Glomerular endothelial cell (primary cell): ENCODE results near the gene SNX2. TPM values are rescaled to one million over a fixed set of nuclear protein-coding genes. Genes with fewer than 3 reads are reported as not detected.

Experiments
- DNase-seq: peaks from one replicate; pipeline ENCODE4 v3.0.0-alpha.2; 2011; ENCODE audit warnings: low read depth, low spot score; ENCODE audit errors: extremely low read depth
- total RNA-seq: library from RNA; depleted of rRNA; stranded (reverse); fragments of >200 nt; gene quantifications from 2 replicates; pipeline ENCODE4 v1.2.3, GENCODE V29; 2015

Gene SNX2
- total RNA-seq, 1 donor from 2014 or later = 47.0 TPM

DNA sequence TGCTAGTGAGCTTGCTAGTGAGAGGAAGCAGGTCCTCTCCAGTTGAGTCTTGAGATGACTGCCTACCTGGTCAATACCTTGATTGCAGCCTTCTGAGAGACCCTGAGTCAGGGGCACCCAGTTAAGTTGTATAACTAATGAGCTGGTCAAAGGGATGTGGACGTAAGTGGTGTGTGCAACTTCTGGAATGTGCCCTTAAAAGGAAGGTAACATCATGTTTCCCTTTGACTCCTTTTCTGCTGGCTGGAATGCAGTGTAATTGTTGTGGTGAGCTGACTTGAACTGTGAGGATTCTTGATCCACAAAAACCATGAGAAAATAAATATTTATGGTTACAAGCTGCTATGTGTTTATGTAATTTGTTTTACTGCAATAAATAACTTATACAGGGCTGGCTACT is 2.4 kb upstream of the SNX2 start:
- DNase-seq = no peak

DNA sequence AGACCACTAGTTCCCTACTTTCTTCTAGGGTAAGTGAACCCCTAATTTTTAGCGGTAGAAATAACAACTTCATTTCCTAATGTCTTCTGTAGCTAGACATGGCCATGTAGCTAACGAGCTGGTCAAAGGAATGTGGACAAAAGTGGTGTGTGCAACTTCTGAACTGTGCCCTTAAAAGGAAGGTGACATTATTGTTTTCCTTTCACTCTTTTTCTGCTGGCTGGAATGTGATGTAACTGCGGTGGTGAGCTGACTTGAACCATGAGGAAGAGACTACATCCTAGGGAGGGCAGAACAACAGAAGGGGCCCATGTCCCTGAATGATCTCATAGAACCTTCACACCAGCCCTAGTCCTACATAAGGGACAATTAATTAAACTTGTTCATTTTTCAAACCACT is 1.3 kb upstream of the SNX2 start:
- DNase-seq = no peak

DNA sequence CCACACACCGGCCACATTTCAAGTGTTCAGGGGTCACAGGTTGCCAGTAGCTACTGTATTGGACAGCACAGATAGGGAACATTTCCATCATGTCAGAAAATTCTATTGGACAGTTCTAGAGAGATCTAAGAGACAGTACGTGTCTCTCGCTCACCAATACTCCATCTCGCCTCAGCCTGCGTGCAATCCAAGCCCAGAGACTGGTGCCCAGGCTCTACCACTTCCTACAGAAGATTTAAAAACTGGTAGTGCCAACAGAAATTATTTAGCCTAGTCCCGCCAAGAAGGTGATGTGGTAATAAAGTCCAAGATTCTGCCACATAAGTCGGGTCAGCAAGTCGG is 390 bp upstream of the SNX2 start:
- no peak for DNase-seq

DNA sequence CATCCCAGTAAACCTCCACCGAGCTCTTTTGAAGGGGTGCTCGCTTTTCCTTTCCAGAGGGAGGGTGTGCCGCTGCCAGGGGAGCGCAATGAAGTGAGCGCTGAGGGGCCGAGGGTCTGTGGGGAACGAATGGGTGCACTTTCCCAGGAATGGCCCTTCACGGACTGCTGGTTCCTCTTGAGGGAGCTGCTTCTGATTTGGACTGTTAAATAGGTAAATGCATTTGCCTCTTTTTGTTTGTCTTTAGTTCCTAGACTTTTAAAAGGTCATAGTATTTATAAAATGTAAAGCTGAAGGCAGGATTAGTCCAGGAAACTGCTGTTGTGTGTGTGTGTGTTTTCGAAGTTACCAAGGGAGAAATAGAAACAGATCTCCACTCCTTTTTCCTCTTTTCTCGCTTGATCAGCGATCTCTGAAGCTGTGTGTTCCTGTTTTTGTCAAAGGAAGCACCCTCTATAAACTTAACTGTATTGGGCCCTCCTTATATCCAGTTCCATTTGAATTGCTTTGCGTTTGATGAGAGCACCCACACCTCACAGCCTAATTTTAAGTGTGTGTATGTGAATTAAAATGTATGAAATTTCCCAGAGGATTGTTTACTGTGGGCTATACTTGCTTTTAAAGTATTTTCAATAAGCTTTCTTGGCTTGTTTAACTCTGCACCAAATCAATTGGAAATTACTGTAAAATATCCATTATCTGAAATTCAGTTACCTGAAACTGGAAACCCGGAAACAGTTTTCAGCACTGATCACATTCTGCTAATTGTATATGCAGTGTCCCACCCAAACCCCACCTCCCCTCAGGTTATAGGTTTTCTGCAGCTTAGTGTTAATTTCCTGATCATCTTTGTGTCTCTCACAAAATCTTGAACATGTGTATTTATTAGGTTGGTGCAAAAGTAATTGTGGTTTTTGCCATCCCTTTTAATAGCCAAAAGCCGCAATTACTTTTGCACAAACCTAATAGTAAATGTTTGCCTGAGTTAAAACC is 966 bp downstream of the SNX2 start:
- no peak for DNase-seq

DNA sequence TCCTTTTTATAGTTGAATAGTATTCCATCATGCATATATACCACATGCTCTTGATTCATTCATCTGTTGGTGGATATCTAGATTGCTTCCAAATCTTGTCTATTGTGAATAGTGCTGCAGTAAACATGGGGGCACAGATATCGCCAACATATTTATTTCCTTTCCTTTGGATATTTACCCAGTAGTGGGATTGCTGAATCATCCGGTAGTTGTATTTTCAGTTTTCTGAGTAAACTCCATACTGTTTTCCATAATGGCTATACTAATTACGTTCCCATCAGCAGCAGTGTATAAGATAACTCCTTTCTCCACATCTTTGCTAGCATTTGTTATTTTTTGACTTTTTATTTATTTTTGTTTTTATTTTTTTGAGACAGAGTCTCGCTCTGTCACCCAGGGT is 3.3 kb downstream of the SNX2 start:
- DNase-seq = no peak

DNA sequence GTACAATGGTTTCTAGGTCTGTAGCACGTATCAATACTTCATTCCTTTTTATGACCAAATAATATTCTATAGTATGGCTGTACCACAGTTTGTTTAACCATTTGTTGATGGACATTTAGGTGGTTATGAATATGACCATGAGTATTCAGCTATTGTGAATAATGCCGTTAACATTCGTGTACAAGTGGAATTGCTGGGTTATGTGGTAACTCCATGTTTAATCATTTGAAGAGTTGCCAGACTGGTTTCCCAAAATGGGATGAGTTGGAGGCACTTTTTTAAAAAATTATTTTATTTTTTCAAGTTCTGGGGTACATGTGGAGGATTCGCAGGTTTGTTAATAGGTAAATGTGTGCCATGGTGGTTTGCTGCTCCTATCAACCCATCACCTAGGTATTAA is 4.6 kb downstream of the SNX2 start:
- no peak for DNase-seq

DNA sequence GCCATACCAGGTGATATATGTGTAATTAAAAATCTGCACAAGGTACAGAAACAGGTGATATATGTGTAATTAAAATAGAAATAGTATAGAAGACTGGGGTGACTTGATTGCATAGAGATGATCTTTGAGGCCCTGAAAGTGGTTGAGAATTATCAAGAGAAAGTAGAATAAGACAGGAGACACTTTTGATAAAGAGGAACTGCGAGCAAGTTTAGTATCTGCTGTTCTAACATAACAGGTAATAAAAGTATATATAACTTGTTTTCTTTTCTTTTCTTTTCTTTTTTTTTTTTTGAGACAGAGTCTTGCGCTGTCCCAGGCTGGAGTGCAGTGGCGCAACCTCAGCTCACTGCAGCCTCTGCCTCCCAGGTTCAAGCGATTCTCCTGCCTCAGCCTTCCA is 5.4 kb downstream of the SNX2 start:
- DNase-seq = no peak

DNA sequence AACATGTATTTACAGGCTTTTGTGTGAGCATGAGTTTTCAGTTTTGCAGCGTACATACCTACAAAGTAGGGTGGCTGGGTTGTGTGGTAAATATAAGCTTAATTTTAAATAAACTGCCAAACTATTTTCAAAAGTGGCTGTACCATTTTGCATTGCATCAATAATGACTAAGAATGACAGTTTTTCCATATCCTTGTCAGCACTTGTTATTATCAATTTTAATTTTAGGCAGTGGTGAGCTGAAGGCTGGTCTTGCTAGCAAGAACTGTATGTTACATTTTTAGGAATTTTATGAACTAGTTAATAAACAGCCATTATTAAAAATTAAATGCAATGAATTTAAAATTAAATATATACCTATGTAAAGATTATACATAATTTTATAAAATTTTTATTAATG is 6.6 kb downstream of the SNX2 start:
- DNase-seq = no peak

DNA sequence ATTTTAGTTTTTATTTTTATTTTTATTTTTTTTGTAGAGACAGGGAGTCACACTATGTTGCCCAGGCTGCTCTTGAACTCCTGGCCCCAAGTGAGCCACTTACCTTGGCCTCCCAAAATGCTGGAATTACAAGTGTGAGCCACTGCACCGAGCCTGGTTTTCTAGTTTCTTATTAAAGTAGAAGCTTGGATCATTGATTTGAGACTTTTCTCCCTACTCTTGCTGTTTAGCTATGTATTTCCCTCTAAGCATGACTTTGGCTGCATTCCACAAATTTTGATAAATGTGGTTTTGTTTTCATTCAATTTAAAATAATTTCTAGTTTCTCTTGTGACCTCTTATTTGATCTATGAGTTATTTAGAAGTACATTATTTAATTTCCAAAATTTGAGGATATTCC is 10.4 kb downstream of the SNX2 start:
- DNase-seq = no peak

DNA sequence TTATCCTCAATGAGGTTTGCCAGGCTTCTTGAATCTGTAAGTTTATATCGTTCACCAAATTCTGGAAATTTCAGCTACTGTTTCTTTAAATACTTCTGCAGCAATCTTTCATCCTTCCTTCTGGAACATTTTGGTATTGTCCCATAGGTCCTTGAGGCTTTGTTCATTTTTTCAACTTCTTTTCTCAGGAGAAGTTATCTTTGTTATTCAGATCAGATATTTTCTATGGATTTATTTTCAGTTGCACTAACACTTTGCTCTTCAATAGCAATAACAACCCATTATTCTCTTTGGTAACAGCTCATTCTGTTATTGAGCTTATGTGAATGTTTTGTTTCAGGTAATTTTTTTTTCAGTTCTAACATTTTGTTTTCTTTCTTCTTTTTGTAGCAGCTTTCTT is 13.5 kb downstream of the SNX2 start:
- no peak for DNase-seq

DNA sequence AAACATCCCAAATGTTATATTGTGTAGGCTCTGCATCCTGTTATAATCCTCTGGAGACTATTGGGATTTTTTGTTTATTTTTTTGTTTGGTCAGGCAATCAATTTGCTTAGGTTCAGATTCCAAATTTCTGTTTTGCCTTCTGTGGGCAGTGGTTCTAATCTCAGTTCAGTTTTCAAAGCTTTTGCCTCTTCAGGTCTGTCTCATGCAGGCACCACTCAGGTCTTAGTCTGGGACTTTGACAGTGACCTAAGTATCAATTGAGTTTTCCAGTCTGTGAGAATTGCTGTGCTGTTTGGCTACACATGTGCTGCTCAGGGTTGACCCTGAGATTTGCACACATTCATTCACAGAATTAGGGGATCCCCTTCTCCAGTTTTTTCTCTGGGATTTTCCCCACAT is 14.1 kb downstream of the SNX2 start:
- DNase-seq = no peak

DNA sequence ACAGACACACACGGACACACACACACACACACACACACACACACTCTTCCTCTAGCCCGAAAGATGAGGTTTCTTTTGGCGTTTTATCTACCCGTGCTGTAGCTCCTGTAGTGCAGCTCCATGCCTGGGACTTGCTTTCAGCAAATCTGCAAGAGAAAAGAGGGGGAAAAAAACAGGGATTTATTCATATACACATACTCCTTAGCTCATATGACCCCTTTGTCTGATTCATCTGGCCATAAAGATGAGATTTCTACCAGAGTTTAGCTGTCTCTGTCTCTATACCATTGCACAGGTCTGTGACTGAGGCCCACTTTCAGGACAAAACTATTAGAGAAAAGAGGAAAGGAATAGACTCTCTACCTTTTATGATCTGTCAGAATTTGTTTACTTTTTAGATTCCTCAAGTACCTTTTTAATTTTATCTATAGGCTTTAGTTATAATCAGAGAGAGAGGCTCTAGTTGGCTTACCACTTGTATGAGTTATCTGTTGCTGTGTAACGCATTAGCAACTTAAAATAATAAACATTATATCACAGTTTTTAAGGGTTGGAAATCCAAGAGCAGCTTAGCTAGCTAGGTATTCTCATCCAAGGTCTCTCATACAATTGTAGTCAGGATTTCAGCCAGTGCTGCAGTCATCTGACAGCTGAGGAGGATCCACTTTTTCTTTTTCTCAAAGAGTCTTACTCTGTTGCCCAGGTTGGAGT is 14.7 kb downstream of the SNX2 start:
- DNase-seq = no peak

DNA sequence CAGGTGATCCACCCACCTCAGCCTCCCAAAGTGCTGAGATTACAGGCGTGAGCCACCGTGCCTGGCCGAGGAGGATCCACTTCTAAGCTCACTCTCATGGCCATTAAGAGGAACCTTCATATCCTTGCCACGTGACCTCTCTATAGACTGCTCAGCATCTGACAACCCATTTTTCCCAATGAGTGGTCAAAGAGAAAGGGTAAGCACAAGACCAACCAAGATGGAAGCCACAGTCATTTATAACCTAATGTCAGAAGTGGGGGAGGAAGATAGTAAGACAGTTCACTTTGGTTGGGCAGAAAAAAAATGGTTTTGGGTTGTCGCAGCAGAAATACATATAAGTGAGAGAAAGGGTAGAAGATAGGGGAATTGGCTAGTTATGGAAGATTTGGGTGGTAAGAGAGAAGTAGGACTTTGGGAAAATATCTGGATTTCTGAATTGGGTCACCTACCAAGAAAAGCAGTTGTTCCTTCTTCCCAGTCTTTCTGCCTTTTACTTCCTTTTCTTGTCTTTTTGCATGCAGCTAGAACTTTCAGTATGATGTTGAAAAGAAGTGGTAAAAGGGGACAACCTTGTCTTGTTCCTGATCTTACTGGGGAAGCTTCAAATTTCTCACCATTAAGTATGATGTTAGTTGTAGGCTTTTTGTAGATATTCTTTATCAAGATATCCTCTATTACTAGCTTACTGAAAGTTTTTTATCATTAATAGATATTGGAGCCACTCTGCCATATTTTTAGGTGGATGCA is 15.6 kb downstream of the SNX2 start:
- DNase-seq = no peak

DNA sequence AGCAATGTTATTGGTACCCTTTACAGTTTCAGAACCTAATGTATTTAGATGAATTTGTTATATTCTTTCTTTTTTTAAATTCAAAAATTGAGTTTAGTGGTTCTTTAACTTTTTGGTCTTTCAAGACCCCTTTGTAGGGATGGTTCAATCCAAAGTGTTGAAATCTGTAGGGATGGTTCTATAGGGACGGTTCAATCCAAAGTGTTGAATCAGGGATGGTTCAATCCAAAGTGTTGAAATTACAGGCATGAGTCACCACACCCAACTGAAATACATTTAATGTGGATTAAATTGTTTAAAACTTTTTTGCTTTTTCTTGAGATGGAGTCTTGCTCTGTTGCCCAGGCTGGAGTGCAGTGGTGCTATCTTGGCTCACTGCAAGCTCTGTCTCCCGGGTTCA is 30.6 kb downstream of the SNX2 start:
- DNase-seq = no peak

DNA sequence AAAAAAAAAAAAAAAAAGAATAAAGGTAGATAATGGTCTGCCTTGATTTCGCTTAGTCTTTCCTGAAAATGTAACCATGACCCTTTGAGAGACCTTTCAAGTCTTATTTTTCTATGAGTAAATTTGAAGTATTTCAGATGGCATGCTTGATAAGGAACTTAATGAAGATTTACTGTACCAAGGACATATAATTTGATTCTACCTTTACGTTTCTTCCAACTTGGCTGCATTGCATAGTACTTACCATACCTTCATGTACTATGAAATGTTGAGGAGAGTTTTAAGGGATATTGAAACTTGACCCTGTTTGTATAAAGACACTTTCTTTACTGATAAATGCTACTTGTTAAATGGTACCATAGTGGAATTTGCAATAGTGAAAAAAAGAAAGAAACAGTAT is 35.5 kb downstream of the SNX2 start:
- DNase-seq = no peak

DNA sequence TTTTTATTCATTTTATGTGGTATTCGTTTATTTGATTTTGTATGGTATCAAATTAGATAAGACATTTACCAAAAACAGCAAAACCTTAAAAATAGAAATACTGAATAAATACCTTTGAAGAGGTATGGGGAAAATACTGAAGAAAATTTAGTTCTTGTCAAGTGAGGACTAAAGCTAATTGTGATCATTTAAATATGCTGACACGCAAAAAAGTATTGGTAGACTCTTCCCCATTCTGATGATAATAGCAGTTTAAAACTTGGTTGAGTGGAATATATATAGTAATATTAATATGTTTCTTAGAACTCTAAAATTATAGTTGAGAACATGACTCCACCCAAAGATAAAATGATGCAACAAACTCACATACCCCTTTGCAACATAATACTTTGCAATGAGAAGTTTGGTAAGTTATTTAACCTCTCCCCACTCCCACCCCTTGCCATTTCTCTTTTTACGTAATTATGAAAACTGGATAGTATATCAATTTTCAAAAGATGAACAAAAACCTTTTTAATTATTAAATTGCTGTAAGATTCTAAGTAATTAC is 40.4 kb downstream of the SNX2 start:
- no peak for DNase-seq

DNA sequence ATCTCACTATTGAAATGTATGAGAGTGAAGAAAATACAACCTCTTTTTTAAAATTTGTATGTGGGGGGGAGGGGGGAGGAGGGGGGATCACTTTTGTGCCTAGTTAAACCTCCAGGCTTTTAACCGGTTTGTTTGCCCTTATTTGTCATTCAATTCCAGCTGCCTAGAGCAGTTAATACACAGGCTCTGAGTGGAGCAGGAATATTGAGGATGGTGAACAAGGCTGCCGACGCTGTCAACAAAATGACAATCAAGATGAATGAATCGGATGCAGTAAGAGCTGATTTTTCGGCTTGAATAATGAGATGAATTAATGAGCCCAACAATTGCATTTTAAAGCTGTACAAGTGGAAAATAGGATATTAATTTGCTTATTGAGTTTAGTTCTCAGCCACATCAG is 41.9 kb downstream of the SNX2 start:
- DNase-seq = no peak

DNA sequence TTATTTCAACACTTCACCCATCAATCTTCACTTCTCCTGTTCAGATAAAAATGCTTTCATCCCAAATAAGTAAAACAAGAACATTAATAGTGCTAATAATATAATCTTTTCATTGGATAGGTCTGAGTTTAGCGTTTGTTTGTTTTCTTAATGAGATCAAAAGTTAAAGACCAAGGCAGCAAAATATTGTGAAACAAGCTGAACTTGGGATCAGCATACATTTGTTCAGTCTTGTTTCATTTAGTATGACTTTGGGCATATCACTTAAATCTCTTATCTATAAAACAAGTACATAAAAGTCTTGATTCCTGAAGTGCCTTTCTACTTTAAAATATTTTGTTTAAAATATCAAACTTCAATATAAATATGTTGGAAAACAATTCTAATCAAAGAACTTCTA is 57.1 kb downstream of the SNX2 start:
- DNase-seq = no peak

DNA sequence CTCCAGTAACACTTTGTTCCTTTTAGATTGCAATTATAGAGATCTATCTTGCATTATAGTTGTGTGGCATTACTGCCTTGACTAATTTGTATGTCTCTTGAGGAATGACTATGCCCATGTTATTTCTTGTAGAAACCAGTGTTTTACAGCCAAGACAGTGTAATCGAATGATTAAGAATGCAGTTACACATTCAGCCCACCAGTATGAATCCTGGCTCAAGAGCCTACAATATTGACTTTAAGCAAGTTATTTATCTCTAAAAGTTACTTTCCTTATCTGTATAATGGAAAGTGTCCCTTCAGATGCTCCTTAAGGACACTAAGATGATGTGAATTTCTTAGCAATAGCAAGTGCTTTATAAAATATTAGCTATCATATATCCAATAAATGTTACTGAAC is 60.8 kb downstream of the SNX2 start:
- DNase-seq = no peak

DNA sequence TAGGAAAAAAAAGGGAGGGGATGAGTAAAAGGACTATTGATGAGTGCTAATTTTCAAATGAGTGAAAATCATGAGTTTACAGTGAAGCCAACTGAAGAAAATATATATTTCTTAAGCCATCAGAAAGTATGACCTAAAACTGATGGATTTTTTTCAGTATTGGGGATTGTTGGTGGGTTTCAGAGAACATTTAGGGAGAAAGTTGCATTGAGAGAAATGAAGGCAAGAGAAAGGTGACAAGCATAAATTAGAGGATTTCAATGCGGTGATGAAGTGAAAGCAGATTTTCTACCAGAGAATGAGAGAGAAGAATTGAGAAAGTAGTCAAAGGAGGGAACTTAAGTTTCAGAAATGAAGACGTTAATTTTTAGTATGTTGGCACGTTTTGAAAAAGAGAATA is 62.1 kb downstream of the SNX2 start:
- DNase-seq = no peak

DNA sequence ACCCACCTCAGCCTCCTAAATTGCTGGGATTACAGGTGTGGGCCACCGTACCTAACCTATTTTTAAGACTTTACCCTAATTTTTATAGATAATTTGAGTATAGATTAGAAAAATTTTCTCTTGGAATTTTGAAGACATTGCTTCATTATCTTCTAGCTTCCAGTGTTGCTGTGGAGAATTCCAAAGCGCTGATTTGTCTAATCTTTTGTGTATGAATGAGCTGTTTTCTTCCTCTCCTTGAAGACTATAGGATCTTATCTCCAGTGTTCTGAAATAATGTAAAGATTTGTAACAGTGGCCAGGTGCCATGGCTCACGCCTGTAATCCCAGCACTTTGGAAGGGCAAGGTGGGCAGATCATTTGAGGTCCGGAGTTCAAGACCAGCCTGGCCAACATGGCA is 64.9 kb downstream of the SNX2 start:
- no peak for DNase-seq
